Body of pancreas (tissue), 4 donors: ENCODE measurements around the gene GRIA3. TPM values are rescaled to one million over a fixed set of nuclear protein-coding genes. Genes with fewer than 3 reads are reported as not detected.

Experiments used
- ATAC-seq: fragments of 150-250 bp; one replicate; pipeline ENCODE4 v1.9.1; 2016
- DNase-seq, 4 donors: peaks; one replicate each; pipeline ENCODE4 v3.0.0-alpha.2; 2019
- H3K27ac ChIP-seq, 4 donors: fragments of 200-600 bp; sonication (generic); 1 replicate in 3 of 4; 2 replicates in 1 of 4; pipeline versions ENCODE4 v1.5.1 to v1.6.1; 2016 to 2019; ENCODE audit warnings: mild to moderate bottlenecking in 1 of 4, mixed read lengths in 1 of 4, moderate library complexity in 1 of 4
- H3K27me3 ChIP-seq, 2 donors: fragments of 200-600 bp; sonication (generic); one replicate each; pipeline ENCODE4 v1.6.0; 2016; ENCODE audit warnings: mild to moderate bottlenecking in 1 of 2
- H3K36me3 ChIP-seq, 2 donors: fragments of 200-600 bp; sonication (generic); replicated peaks in 1 of 2; 2 replicates each; pipeline ENCODE4 v1.5.1; 2016; ENCODE audit warnings: low read depth in 2 of 2; ENCODE audit not compliant: insufficient read depth in 1 of 2
- H3K4me1 ChIP-seq: fragments of 200-600 bp; sonication (generic); one replicate; pipeline ENCODE4 v1.6.0; 2016
- H3K4me3 ChIP-seq, 2 donors: fragments of 200-600 bp; sonication (generic); 1 replicate in 1 of 2; 2 replicates in 1 of 2; pipeline ENCODE4 v1.5.1; 2016 to 2019
- H3K9me3 ChIP-seq, 3 donors: fragments of 200-600 bp; sonication (generic); 1 replicate in 2 of 3; 2 replicates in 1 of 3; pipeline ENCODE4 v1.5.1; 2016
- CTCF ChIP-seq, 7 experiments: fragments of 450-650 bp in 4 of 7; fragments of 200-600 bp in 3 of 7; sonication (generic) in 3 of 7; IDR thresholded peaks; one replicate each; pipeline ENCODE4 v1.5.1; 2016 to 2019; ENCODE audit warnings: antibody characterized with exemption in 7 of 7
- POLR2A ChIP-seq, 3 donors: fragments of 450-650 bp; IDR thresholded peaks; one replicate each; pipeline ENCODE4 v1.6.1; 2016; ENCODE audit warnings: antibody characterized with exemption in 3 of 3, mild to moderate bottlenecking in 2 of 3
- WGBS, 2 donors: methylation state at CpG; one replicate each; pipeline ENCODE4 v1.1.5; 2017; 5-methylcytosine and 5-hydroxymethylcytosine counted together
- intact Hi-C: fragments of 100-400 bp; cut with DNase I; formaldehyde crosslinking; loops from one replicate; pipeline ENCODE4 v1.15.1; 2023
- total RNA-seq, 2 donors: library from RNA; depleted of rRNA; stranded (reverse); fragments of >200 nt; gene quantifications; one replicate each; pipeline ENCODE4 v1.1.0, GENCODE V29; 2016

Gene GRIA3
- total RNA-seq, 2 donors from 2014 or later: 0.52 to 0.99 TPM

GRCh38 chrX:123308658-123309057 lies 124.6 kb downstream of the GRIA3 start:
- Histone ChIP-seq H3K27me3 (no peaks in the 10 kb centered on the region), H3K27ac (no peak overlapping the region), H3K9me3 (no peaks in the 10 kb centered on the region), H3K4me1 (no peaks in the 10 kb centered on the region), H3K36me3 (no peaks in the 10 kb centered on the region), H3K4me3 (no peak overlapping the region)
- DNase-seq (no peak), ATAC-seq (no peak)
- 86 to 100% methylated on average over 2 to 5 of the region's 5 CpGs for WGBS, 2 donors
- TF ChIP-seq CTCF (IDR thresholded peaks at IDR 0.05) (no peak), POLR2A (IDR thresholded peaks at IDR 0.05) (no peak)
- intact Hi-C loops: no loop called here

- no peaks in the 10 kb centered on the region for H3K4me1 ChIP-seq
- H3K4me3 ChIP-seq: no peak overlapping the region
- TF ChIP-seq CTCF (IDR thresholded peaks at IDR 0.05): no peak
- no peak for TF ChIP-seq POLR2A (IDR thresholded peaks at IDR 0.05)
- DNase-seq (no peak), ATAC-seq (no peak)
- no peaks in the 10 kb centered on the region for H3K27me3 ChIP-seq
- H3K27ac ChIP-seq: no peak overlapping the region
- H3K9me3 ChIP-seq: no peaks in the 10 kb centered on the region
- intact Hi-C loops: no loop called here
- H3K36me3 ChIP-seq: no peaks in the 10 kb centered on the region
Measured at GRCh38 chrX:123310112-123310511, 126.0 kb downstream of the GRIA3 start.

GRCh38 chrX:123311486-123311885 lies 127.4 kb downstream of the GRIA3 start:
- no peak for ATAC-seq
- no peaks in the 10 kb centered on the region for H3K36me3 ChIP-seq
- intact Hi-C loops: no loop called here
- WGBS, 2 donors: 91 to 100% methylated on average over 1 of the region's 1 CpG
- no peak for DNase-seq
- H3K4me1 ChIP-seq: no peaks in the 10 kb centered on the region
- no peak overlapping the region for H3K4me3 ChIP-seq
- H3K9me3 ChIP-seq: no peaks in the 10 kb centered on the region
- no peak overlapping the region for H3K27ac ChIP-seq
- TF ChIP-seq POLR2A (IDR thresholded peaks at IDR 0.05) (no peak), CTCF (IDR thresholded peaks at IDR 0.05) (no peak)
- H3K27me3 ChIP-seq: no peaks in the 10 kb centered on the region

- H3K4me1 ChIP-seq: no peaks in the 10 kb centered on the region
- no peak overlapping the region for H3K27ac ChIP-seq
- DNase-seq (no peak), ATAC-seq (no peak)
- H3K36me3 ChIP-seq: no peaks in the 10 kb centered on the region
- no peak overlapping the region for H3K4me3 ChIP-seq
- intact Hi-C loops: no loop called here
- no peaks in the 10 kb centered on the region for H3K27me3 ChIP-seq
- H3K9me3 ChIP-seq: no peaks in the 10 kb centered on the region
- TF ChIP-seq POLR2A (IDR thresholded peaks at IDR 0.05) (no peak), CTCF (IDR thresholded peaks at IDR 0.05) (no peak)
Measured at GRCh38 chrX:123313486-123313885, 129.4 kb downstream of the GRIA3 start.

- Histone ChIP-seq H3K36me3 (no peaks in the 10 kb centered on the region), H3K4me3 (no peak overlapping the region), H3K9me3 (no peaks in the 10 kb centered on the region), H3K27me3 (no peaks in the 10 kb centered on the region), H3K4me1 (no peaks in the 10 kb centered on the region), H3K27ac (no peak overlapping the region)
- intact Hi-C loops: no loop called here
- ATAC-seq: no peak
- no peak for DNase-seq
- 92 to 94% methylated on average over 3 to 4 of the region's 4 CpGs for WGBS, 2 donors
- TF ChIP-seq POLR2A (IDR thresholded peaks at IDR 0.05) (no peak), CTCF (IDR thresholded peaks at IDR 0.05) (no peak)
Measured at GRCh38 chrX:123320622-123321021, 136.5 kb downstream of the GRIA3 start.
